HG03135 (cell line): Measurements from ENCODE around the gene CACNG3.

ENCODE experiments used
- ATAC-seq: cut with Tn5 transposase; IDR thresholded peaks from one replicate; pipeline ENCODE4 v1.9.1; 2021; ENCODE audit warnings: mild to moderate bottlenecking, moderate library complexity; ENCODE audit not compliant: unreplicated experiment

CACNG3 gene

GRCh38 chr16:24381470-24382118 is 125.5 kb downstream of the CACNG3 start:
- no peak for ATAC-seq

- no peak for ATAC-seq
Measured at GRCh38 chr16:24382762-24383407, 126.8 kb downstream of the CACNG3 start.

- no peak for ATAC-seq
Measured at GRCh38 chr16:24394341-24394740, 138.2 kb downstream of the CACNG3 start.

- no peak for ATAC-seq
Measured at GRCh38 chr16:24396350-24397271, 140.5 kb downstream of the CACNG3 start.

GRCh38 chr16:24409045-24409444 is 152.9 kb downstream of the CACNG3 start:
- no peak for ATAC-seq
